GM21367 (cell line): ENCODE measurements around the gene LHX6.

ENCODE experiments used
- ATAC-seq: cut with Tn5 transposase; IDR thresholded peaks from one replicate; pipeline ENCODE4 v1.9.1; 2021; ENCODE audit not compliant: unreplicated experiment

Gene LHX6

GRCh38 chr9:122236681-122237080, 7.9 kb upstream of the LHX6 start:
- ATAC-seq, result no peak

- ATAC-seq, result no peak
Observed at GRCh38 chr9:122234022-122234748, 5.4 kb upstream of the LHX6 start.

GRCh38 chr9:122232796-122233306, 4.1 kb upstream of the LHX6 start:
- no peak for ATAC-seq

GRCh38 chr9:122229485-122229837, 704 bp upstream of the LHX6 start:
- ATAC-seq, result no peak

- no peak for ATAC-seq
Observed at GRCh38 chr9:122228191-122228567, 578 bp downstream of the LHX6 start.

GRCh38 chr9:122227575-122227900, 1.2 kb downstream of the LHX6 start:
- ATAC-seq, result no peak

GRCh38 chr9:122226758-122227574, 1.8 kb downstream of the LHX6 start:
- ATAC-seq, result no peak

GRCh38 chr9:122226142-122226757, 2.5 kb downstream of the LHX6 start:
- ATAC-seq, result no peak

- no peak for ATAC-seq
Observed at GRCh38 chr9:122225312-122226141, 3.2 kb downstream of the LHX6 start.

GRCh38 chr9:122223435-122223834, 5.3 kb downstream of the LHX6 start:
- no peak for ATAC-seq

GRCh38 chr9:122222791-122223190, 6.0 kb downstream of the LHX6 start:
- ATAC-seq, result no peak

GRCh38 chr9:122221183-122221811, 7.5 kb downstream of the LHX6 start:
- ATAC-seq, result no peak

- no peak for ATAC-seq
Observed at GRCh38 chr9:122220673-122221182, 8.0 kb downstream of the LHX6 start.

- ATAC-seq, result no peak
Observed at GRCh38 chr9:122219856-122220672, 8.7 kb downstream of the LHX6 start.

GRCh38 chr9:122218935-122219855, 9.6 kb downstream of the LHX6 start:
- no peak for ATAC-seq

- ATAC-seq, result no peak
Observed at GRCh38 chr9:122218071-122218934, 10.5 kb downstream of the LHX6 start.

GRCh38 chr9:122217640-122218039, 11.1 kb downstream of the LHX6 start:
- ATAC-seq, result no peak
